H1 (cell line): ENCODE results near the gene ACSM2B. TPM values are rescaled to one million over a fixed set of nuclear protein-coding genes. Genes with fewer than 3 reads are reported as not detected.
"Not testable (repeated sequence)": the region's sequence is repeated elsewhere in the genome, so short reads cannot be mapped to it uniquely, and the experiment has no call there.

ENCODE experiments used
- CTCF ChIA-PET: fragments of 300-600 bp; sonication (Branson Sonifier 250); formaldehyde crosslinking; loops from one replicate; lab custom pipeline; 2021; ENCODE audit not compliant: partially characterized antibody; lab: Charles Lee
- POLR2A ChIA-PET: fragments of 300-600 bp; sonication (Branson Sonifier 250); formaldehyde crosslinking; loops from one replicate; lab custom pipeline; 2021; ENCODE audit warnings: inconsistent platforms; ENCODE audit not compliant: partially characterized antibody; lab: Charles Lee
- DNase-seq, 2 experiments: peaks; one replicate each; pipeline versions ENCODE4 v3.0.0 to v3.0.0-alpha.2; 2010 to 2022; ENCODE audit warnings: low spot score in 2 of 2, low read depth in 1 of 2, mixed read lengths in 1 of 2
- FAIRE-seq: peaks from 2 replicates; lab custom pipeline; 2011; peaks lifted over from hg19 to GRCh38; lab: Jason Lieb, UNC
- H2AFZ ChIP-seq: 2 replicates; pipeline ENCODE4 v1.8.1; 2012; ENCODE audit warnings: low read length, inconsistent platforms
- H2AK5ac ChIP-seq: 2 replicates; pipeline ENCODE4 v1.6.1; 2013; ENCODE audit warnings: low read depth, low read length
- H2BK120ac ChIP-seq: replicated peaks from 2 replicates; pipeline ENCODE3; 2013; ENCODE audit warnings: low read depth, low read length, inconsistent platforms
- H2BK12ac ChIP-seq: 2 replicates; pipeline ENCODE4 v1.6.1; 2013; ENCODE audit warnings: low read depth, low read length
- H2BK15ac ChIP-seq: 2 replicates; pipeline ENCODE4 v1.6.1; 2013; ENCODE audit warnings: low read length
- H2BK20ac ChIP-seq: 2 replicates; pipeline ENCODE4 v1.6.1; 2013; ENCODE audit warnings: low read length
- H2BK5ac ChIP-seq: 2 replicates; pipeline ENCODE4 v1.6.1; 2013; ENCODE audit warnings: low read depth, low read length
- H3K14ac ChIP-seq: 2 replicates; pipeline ENCODE4 v1.6.1; 2013; ENCODE audit warnings: inconsistent platforms; ENCODE audit not compliant: insufficient read length
- H3K18ac ChIP-seq: 2 replicates; pipeline ENCODE4 v1.6.1; 2013; ENCODE audit warnings: low read length; ENCODE audit errors: extremely low read depth
- H3K23ac ChIP-seq: 2 replicates; pipeline ENCODE4 v1.6.1; 2013; ENCODE audit warnings: inconsistent platforms; ENCODE audit not compliant: insufficient read length
- H3K23me2 ChIP-seq: 2 replicates; pipeline ENCODE4 v1.6.1; 2013; ENCODE audit warnings: low read depth, low read length
- H3K27ac ChIP-seq: 2 replicates; pipeline ENCODE4 v1.6.1; 2011; ENCODE audit warnings: low read depth, low read length, inconsistent platforms
- H3K27me3 ChIP-seq, 4 experiments: replicated peaks in 1 of 4; 1 replicate in 1 of 4; 2 replicates in 3 of 4; pipeline versions ENCODE4 v1.6.1 to v1.8.1; 2011 to 2013; ENCODE audit warnings: low read length in 3 of 4, mild to moderate bottlenecking in 3 of 4, inconsistent platforms in 2 of 4, mixed read lengths in 2 of 4, moderate library complexity in 1 of 4; ENCODE audit not compliant: control insufficient read depth in 3 of 4, insufficient read depth in 3 of 4; ENCODE audit errors: extremely low read depth in 1 of 4
- H3K36me3 ChIP-seq, 4 experiments: 2 replicates each; pipeline versions ENCODE4 v1.6.1 to v1.8.1; 2011 to 2013; ENCODE audit warnings: mild to moderate bottlenecking in 4 of 4, low read length in 3 of 4, moderate library complexity in 2 of 4, control low read depth in 1 of 4, inconsistent platforms in 1 of 4; ENCODE audit not compliant: insufficient read depth in 4 of 4, control insufficient read depth in 2 of 4
- H3K4ac ChIP-seq: replicated peaks from 2 replicates; pipeline ENCODE3; 2013; ENCODE audit warnings: low read length, low read depth, mixed read lengths, inconsistent platforms; ENCODE audit not compliant: insufficient read length
- H3K4me1 ChIP-seq, 4 experiments: replicated peaks in 1 of 4; 1 replicate in 1 of 4; 2 replicates in 3 of 4; pipeline versions ENCODE4 v1.6.1 to v1.8.1; 2011 to 2013; ENCODE audit warnings: low read length in 3 of 4, inconsistent platforms in 2 of 4, mixed read lengths in 1 of 4; ENCODE audit not compliant: insufficient read depth in 4 of 4, control insufficient read depth in 3 of 4
- H3K4me2 ChIP-seq, 2 experiments: 2 replicates each; pipeline versions ENCODE4 v1.6.1 to v1.8.1; 2011 to 2013; ENCODE audit warnings: low read depth in 2 of 2, low read length in 2 of 2, control low read depth in 1 of 2, inconsistent platforms in 1 of 2, mild to moderate bottlenecking in 1 of 2; ENCODE audit not compliant: insufficient read depth in 1 of 2
- H3K4me3 ChIP-seq, 4 experiments: fragments of 200-600, 300-600 bp in 1 of 4; sonication (generic), shearing (Covaris generic), sonication (Bioruptor Twin) in 1 of 4; 2 replicates each; pipeline versions ENCODE4 v1.5.1 to v1.8.1; 2011 to 2016; ENCODE audit warnings: low read length in 4 of 4, low read depth in 3 of 4, control low read depth in 2 of 4, inconsistent platforms in 2 of 4, mild to moderate bottlenecking in 2 of 4, mixed read lengths in 1 of 4, moderate library complexity in 1 of 4; ENCODE audit not compliant: insufficient read depth in 2 of 4; ENCODE audit errors: extremely low read depth in 1 of 4
- H3K56ac ChIP-seq: replicated peaks from 2 replicates; pipeline ENCODE3; 2013; ENCODE audit warnings: low read depth, mild to moderate bottlenecking, mixed read lengths, low read length, inconsistent platforms; ENCODE audit not compliant: insufficient read length
- H3K79me1 ChIP-seq: 2 replicates; pipeline ENCODE4 v1.6.1; 2013; ENCODE audit warnings: low read depth, low read length, control low read depth
- H3K79me2 ChIP-seq, 2 experiments: 2 replicates each; pipeline versions ENCODE4 v1.6.1 to v1.8.1; 2012 to 2013; ENCODE audit warnings: low read length in 2 of 2, mild to moderate bottlenecking in 2 of 2, inconsistent platforms in 1 of 2; ENCODE audit not compliant: insufficient read depth in 2 of 2, control insufficient read depth in 1 of 2
- H3K9ac ChIP-seq, 4 experiments: replicated peaks in 1 of 4; 1 replicate in 1 of 4; 2 replicates in 3 of 4; pipeline versions ENCODE4 v1.6.1 to v1.8.1; 2011 to 2013; ENCODE audit warnings: low read depth in 3 of 4, low read length in 3 of 4, control low read depth in 2 of 4, mild to moderate bottlenecking in 2 of 4, moderate library complexity in 2 of 4, inconsistent platforms in 1 of 4; ENCODE audit errors: extremely low read depth in 1 of 4
- H3K9me3 ChIP-seq, 2 experiments: 2 replicates each; pipeline versions ENCODE4 v1.6.1 to v1.8.1; 2012 to 2013; ENCODE audit warnings: mild to moderate bottlenecking in 2 of 2, moderate library complexity in 2 of 2, control low read depth in 1 of 2, inconsistent platforms in 1 of 2, low read depth in 1 of 2, low read length in 1 of 2, mixed read lengths in 1 of 2; ENCODE audit not compliant: insufficient read depth in 2 of 2
- H4K20me1 ChIP-seq, 2 experiments: replicated peaks in 1 of 2; 2 replicates each; pipeline versions ENCODE3 to v1.8.1; 2011 to 2013; ENCODE audit warnings: inconsistent platforms in 2 of 2, low read length in 2 of 2, mild to moderate bottlenecking in 1 of 2; ENCODE audit not compliant: insufficient read depth in 2 of 2, control insufficient read depth in 1 of 2
- H4K5ac ChIP-seq: 2 replicates; pipeline ENCODE4 v1.6.1; 2013; ENCODE audit warnings: low read length, low read depth, mixed read lengths, inconsistent platforms; ENCODE audit not compliant: insufficient read length
- H4K8ac ChIP-seq: 2 replicates; pipeline ENCODE4 v1.8.0; 2013; ENCODE audit warnings: mild to moderate bottlenecking, moderate library complexity, low read length, inconsistent platforms; ENCODE audit not compliant: insufficient read depth; ENCODE audit errors: extremely low read depth
- H4K91ac ChIP-seq: replicated peaks from 2 replicates; pipeline ENCODE3; 2013; ENCODE audit warnings: low read length, mixed read lengths, inconsistent platforms; ENCODE audit not compliant: insufficient read length
- WGBS, 2 experiments: shearing (Covaris generic) in 1 of 2; methylation state at CpG; one replicate each; pipeline versions ENCODE4 v1.1.6 to v1.1.7; 2013 to 2015; ENCODE audit warnings: low lambda C conversion rate in 2 of 2, mixed read lengths in 2 of 2, inconsistent platforms in 1 of 2, low coverage in 1 of 2, missing lambda C conversion rate in 1 of 2; ENCODE audit not compliant: insufficient replicate concordance in 2 of 2, insufficient coverage in 1 of 2, insufficient read length in 1 of 2; ENCODE audit errors: extremely low coverage in 1 of 2, missing lambda C conversion rate in 1 of 2; 5-methylcytosine and 5-hydroxymethylcytosine counted together
- polyA plus RNA-seq, 7 experiments: library from polyadenylated mRNA; depleted of rRNA in 3 of 7; stranded (reverse) in 5 of 7; unstranded in 2 of 7; fragments of >200 nt in 5 of 7; fragments of 200-250 nt in 2 of 7; gene quantifications; 1 replicate in 5 of 7; 2 replicates in 1 of 7; 4 replicates in 1 of 7; pipeline versions ENCODE4 v1.2.1 to v1.2.3, GENCODE V29; 2011 to 2013; ENCODE audit warnings: missing spikeins in 2 of 7, mixed read lengths in 2 of 7
- total RNA-seq: library from RNA; stranded (reverse); fragmentation: NEBNext Ultra II Directional; extraction: Animal tissue kit (Norgen Biotek cat#: 25700); gene quantifications from 2 replicates; pipeline ENCODE4 v1.2.1, GENCODE V29; 2021

ACSM2B gene
- total and polyA plus RNA-seq, 2 of the 8 experiments (the other 6 are each of a cell fraction or from before 2014, with no cell fraction given): not detected

DNA sequence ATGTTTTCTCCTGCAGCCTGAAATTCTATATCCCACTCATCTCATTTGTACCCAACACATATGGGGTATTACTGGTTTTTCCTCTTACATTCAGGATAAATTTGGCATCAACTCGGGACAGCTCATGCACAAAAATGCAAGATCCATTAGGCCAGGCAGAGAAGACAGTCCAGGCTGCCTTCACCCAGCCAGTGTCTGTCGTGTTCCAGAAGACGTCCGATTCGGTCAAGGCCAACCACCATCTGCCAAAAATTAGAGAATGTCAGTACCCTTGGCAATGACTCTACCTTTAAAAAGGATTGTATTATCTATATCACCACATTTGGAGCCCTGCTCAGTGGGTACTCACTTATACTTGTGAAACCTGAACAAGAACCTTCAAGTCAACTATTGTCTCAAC is 23.3 kb upstream of the ACSM2B start:
- H2AFZ ChIP-seq, H3K9me3 ChIP-seq, H4K8ac ChIP-seq, H3K9ac ChIP-seq, H3K79me2 ChIP-seq, H4K5ac ChIP-seq, H3K4me2 ChIP-seq, DNase-seq, POLR2A ChIA-PET, CTCF ChIA-PET, H2BK12ac ChIP-seq, H2BK15ac ChIP-seq, H3K56ac ChIP-seq, H3K14ac ChIP-seq, H4K20me1 ChIP-seq, H3K4ac ChIP-seq, H3K27ac ChIP-seq, H3K36me3 ChIP-seq, H3K4me3 ChIP-seq, H3K23me2 ChIP-seq, H3K4me1 ChIP-seq, H2BK20ac ChIP-seq, H2AK5ac ChIP-seq, H3K23ac ChIP-seq, FAIRE-seq, H2BK5ac ChIP-seq, H2BK120ac ChIP-seq, H3K79me1 ChIP-seq, H4K91ac ChIP-seq, H3K18ac ChIP-seq, H3K27me3 ChIP-seq: not testable (repeated sequence)
- WGBS, 2 experiments: 82% methylated on average over 5 of the region's 5 CpGs; no CpG with 5 or more reads in 1 of the 2 experiments
